NCI-H460 (cell line): ENCODE data around the gene ZNF225. TPM values are rescaled to one million over a fixed set of nuclear protein-coding genes. Genes with fewer than 3 reads are reported as not detected.
"Not testable (repeated sequence)": the region's sequence is repeated elsewhere in the genome, so short reads cannot be mapped to it uniquely, and the experiment has no call there.

ENCODE experiments used
- DNase-seq: peaks from one replicate; pipeline ENCODE4 v3.0.0-alpha.2; 2016; ENCODE audit warnings: low read depth; ENCODE audit errors: extremely low read depth
- polyA plus RNA-seq: library from polyadenylated mRNA; depleted of rRNA; stranded (reverse); fragments of >200 nt; gene quantifications from 2 replicates; pipeline ENCODE4 v1.2.3, GENCODE V29; 2014; cell fraction: nucleus; rRNA removed
- total RNA-seq: library from RNA; depleted of rRNA; stranded (reverse); fragments of >200 nt; shearing (Covaris generic); gene quantifications from 2 replicates; pipeline ENCODE4 v1.2.3, GENCODE V29; 2014; rRNA removed

The ZNF225 gene
- 3.3 TPM in 2 replicates for total RNA-seq
- polyA plus RNA-seq: 1.5 and 2.4 TPM in 2 replicates

- DNase-seq: peak; percentile 94
Observed at GRCh38 chr19:44113138-44113783, at the start of gene ZNF225. TSS of gene ZNF225 (plus strand) at chr19:44113399. CDS start at chr19:44115828, 2,429 bp downstream.

GRCh38 chr19:44066305-44066704 lies 46.9 kb upstream of the ZNF225 start:
- DNase-seq: no peak

- DNase-seq: no peak
Observed at GRCh38 chr19:44069415-44069814, 43.8 kb upstream of the ZNF225 start.

GRCh38 chr19:44071824-44072542 lies 41.2 kb upstream of the ZNF225 start, which contains the start of gene ZNF284:
TSS of gene ZNF284 (plus strand) at chr19:44072159. CDS start at chr19:44076390, 4,231 bp downstream.
- DNase-seq: peak; percentile 80

GRCh38 chr19:44072543-44073401 lies 40.4 kb upstream of the ZNF225 start:
- DNase-seq: no peak

GRCh38 chr19:44076325-44076724 lies 36.9 kb upstream of the ZNF225 start:
- DNase-seq: no peak

- DNase-seq: no peak
Observed at GRCh38 chr19:44092108-44092507, 21.1 kb upstream of the ZNF225 start.

GRCh38 chr19:44093931-44094765 lies 19.1 kb upstream of the ZNF225 start, which contains the start of gene ZNF224:
TSS of gene ZNF224 (plus strand) at chr19:44094361. CDS start at chr19:44097874, 3,513 bp downstream.
- peak; percentile 84 for DNase-seq

- no peak for DNase-seq
Observed at GRCh38 chr19:44107751-44108150, 5.4 kb upstream of the ZNF225 start.

GRCh38 chr19:44109458-44109857 lies 3.7 kb upstream of the ZNF225 start:
- DNase-seq: no peak

- DNase-seq: no peak
Observed at GRCh38 chr19:44111910-44112463, 1.2 kb upstream of the ZNF225 start.

GRCh38 chr19:44112802-44113137 lies 429 bp upstream of the ZNF225 start:
- DNase-seq: no peak

- DNase-seq: no peak
Observed at GRCh38 chr19:44113784-44114390, 688 bp downstream of the ZNF225 start.

GRCh38 chr19:44121162-44121561 lies 8.0 kb downstream of the ZNF225 start:
- DNase-seq: not testable (repeated sequence)

GRCh38 chr19:44131955-44132354 lies 18.8 kb downstream of the ZNF225 start:
- no peak for DNase-seq

- peak; percentile 40 for DNase-seq
Observed at GRCh38 chr19:44141191-44142058, 28.2 kb downstream of the ZNF225 start, which contains the start of gene ZNF234. TSS of gene ZNF234 (plus strand) at chr19:44141554. CDS start at chr19:44144633, 3,079 bp downstream.

- DNase-seq: no peak
Observed at GRCh38 chr19:44142059-44142433, 28.8 kb downstream of the ZNF225 start.

GRCh38 chr19:44149776-44150175 lies 36.6 kb downstream of the ZNF225 start:
- no peak for DNase-seq
